HG03196 (cell line): ENCODE measurements around the gene JMJD7.

Source experiments
- ATAC-seq: cut with Tn5 transposase; IDR thresholded peaks from one replicate; pipeline ENCODE4 v1.9.1; 2021; ENCODE audit not compliant: unreplicated experiment

JMJD7 gene

DNA sequence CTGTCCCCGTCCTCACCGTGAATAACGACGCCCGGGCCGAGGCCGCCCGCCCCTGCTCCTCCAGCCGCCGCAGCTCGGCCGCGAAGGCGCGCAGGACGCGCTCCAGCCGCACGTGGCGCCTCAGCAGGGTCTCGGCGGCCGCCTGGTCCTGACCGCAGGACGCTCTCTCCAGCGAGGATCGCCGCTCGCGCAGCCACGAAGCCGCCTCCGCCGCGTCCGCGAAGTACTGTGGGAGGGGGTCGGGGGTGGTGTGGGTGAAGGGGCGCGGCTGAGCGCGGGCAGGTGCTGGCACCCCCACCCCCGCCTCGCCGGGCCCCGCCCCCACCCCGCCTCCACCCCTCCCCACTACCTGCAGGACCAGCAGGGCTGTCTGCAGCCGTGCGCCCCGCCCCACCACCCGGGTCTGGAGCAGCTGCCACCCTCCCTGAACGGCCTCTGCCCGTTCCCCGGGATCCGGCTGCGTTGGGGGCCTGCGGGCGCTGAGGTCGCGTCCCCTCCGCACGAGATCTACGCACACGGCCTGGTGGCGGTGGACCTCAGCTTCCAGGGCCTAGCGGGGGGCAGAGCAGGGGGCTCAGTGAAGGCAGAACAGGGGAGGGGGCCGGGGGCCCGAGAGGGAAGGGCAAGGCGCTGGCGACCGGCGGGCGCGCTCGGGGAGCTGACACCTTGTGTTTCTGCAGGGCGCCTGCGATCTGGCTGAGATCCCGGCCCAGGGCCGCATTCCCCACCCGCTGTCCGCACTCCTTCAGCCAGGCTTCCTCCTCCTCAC is 54.2 kb downstream of the JMJD7 start:
- no peak for ATAC-seq

DNA sequence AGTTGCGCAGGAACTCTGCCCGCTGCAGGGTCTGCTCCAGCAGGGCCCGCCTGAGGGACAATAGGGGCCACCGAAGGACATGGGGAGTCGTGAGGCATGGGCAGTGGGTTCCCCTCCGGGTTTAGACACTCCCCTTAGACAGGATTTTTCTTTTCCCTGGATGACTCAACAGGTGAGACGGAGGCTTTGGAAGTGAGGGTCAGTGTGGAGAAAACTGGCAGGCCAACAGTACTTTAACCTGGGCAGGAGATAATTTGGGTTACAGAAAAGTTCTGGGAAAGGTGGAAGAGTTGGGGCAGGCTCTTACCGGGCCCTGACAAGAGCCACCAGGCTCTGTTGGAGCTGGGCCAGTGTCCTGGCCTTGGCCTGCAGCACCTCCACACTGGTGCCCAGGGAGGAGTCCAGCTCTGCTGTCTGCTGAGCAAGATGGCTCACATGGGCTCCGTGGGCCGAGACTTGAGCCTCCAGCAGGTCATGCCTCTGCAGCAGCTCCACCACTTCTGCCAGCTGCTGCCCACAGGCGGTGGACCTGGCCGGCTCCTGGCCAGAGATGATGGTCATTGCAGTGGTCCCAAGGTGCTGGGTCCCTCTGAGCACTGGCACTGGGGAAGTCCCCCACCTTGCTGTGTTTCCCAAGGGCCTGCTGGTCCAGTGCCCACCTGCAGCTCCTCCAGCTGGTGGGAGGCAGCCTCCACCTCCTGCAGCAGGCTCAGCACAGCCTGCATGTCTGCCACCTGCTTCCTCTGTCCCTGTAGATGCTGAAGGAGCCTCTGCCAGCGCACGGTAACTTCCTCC is 55.0 kb downstream of the JMJD7 start:
- ATAC-seq, result no peak

DNA sequence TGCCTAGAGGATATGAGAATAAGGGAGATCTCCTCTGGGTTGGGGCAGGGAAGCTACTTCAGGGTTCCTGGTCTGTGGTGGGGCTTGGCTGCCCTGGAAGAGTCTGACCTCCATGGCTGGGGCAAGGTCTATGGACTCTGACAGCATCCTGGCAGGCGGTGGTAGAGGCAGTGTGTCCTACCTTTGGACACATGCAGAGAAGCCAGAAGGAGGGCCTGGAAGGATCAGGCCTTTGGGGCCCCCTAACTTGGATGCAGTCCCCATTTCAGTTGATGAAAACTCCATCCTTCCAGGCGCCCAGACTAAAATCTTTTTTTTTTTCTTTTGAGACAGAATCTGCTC is 55.6 kb downstream of the JMJD7 start:
- no peak for ATAC-seq

DNA sequence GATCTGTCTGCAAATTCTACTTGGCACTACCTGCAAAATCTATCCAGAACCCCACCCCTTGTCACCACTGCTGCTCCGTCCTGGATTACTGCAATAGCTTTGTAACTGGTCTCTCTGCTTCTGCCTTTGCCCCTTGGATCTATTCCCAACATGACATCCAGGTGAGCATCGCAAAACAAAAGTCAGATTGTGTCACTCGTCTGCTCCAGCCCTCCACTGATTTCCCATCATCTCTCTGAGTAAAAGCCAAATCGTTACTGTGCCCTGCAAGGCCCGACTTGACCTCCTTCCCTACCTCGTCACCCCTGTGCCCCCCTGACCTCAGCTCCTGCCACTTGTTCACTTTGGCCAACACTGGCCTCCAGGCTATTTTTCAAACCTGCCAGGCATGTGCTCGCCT is 56.6 kb downstream of the JMJD7 start:
- ATAC-seq, result no peak

DNA sequence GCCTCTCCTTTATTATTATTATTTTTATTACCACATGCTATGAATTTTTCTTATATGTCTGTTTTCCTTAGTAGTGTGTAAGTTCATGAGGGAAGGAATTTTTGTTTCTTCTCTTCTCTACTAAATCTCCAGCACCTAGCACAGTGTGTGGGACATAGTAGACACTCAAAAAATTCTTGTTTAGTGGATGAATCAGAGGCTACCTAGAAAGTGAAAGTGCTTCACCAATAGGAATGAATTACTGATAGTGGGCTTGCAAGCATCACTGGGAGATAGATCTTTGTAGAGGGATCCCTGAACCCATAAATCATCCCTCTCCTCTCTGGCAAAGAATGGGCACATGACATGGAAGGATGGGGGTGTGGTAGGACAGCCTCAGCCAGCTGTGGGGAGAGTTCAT is 57.4 kb downstream of the JMJD7 start:
- no peak for ATAC-seq

DNA sequence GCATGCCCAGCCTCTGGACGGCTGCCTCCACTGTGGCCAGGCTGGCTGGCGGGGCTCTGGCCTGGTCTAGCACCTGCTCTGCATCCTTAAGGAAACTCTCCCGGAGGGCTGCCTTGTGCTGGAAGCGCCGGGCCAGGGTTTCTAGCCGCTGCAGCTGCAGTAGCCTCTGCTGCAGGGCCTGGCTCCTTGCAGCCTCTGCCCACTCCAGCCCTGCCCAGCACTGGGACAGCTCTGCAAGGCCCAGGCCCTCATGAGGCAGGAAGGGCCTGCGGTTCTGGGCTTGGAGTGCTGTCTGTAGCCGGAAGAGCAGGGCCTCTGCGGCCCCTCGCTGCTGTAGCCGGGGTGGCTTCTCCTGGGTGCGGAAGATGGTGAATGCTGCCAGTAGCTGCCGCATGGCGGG is 57.9 kb downstream of the JMJD7 start:
- no peak for ATAC-seq

DNA sequence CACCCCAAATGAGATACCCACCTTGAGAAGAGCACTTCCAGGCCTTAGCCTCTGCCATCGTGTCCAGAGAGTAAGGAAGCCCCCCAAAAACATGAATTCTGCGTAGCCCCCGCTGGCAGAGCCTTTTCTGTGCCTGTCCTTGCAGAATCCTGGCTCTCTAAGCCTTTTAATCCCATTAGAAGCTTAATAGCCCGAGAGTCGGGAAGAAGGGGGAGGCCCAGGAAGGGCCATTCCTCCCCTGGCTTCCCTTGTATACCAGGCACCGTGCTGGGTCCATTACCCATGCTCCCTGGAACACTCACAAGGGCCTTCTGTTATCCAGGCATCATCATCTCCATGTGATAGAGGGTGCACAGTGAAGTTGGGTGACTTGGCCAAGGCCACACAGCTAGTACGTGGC is 58.8 kb downstream of the JMJD7 start:
- no peak for ATAC-seq

DNA sequence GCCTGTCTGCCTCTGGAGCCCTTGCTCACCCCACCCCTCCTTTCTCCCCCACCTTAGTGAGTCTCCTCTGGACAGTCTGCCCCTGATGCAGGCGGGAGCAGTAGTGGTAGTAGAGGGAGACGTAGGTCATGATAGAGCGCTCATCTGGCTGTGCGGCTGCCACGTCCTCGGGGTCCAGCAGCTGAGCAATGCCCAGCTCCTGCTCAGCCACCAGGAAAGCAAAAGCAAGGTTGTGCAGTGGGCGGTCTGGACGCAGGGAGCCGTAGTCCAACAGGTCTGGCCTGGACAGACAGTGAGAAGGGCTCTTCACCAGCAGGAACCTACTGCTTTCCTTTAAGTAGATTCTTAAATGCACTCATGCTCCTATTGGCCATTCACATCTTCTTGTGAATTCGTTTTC is 59.3 kb downstream of the JMJD7 start:
- no peak for ATAC-seq
